Measurements from ENCODE around the gene RTN4RL1.
A peak's percentile ranks its signal among the peaks of the same experiment; 100 is the strongest.

Gene RTN4RL1

DNA sequence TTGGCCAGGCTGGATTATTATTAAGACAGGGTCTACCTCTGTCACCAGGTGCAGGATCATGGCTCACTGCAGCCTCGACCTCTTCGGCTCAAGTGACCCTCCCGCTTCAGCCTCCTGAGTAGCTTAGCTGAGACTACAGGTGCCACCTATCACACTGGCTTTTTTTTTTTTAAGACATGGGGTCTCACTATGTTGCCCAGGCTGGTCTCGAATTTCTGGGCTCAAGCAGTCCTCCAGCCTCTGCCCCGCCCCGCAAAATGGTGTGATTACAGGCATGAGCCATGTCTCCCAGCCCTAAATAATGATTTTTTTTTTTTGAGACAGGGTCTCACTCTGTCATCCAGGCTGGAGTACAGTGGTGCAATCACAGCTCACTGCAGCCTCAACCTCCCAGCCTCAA lies 22.5 kb upstream of the RTN4RL1 start:
- DNase-seq (ENCODE audit: low read depth) = no peak

DNA sequence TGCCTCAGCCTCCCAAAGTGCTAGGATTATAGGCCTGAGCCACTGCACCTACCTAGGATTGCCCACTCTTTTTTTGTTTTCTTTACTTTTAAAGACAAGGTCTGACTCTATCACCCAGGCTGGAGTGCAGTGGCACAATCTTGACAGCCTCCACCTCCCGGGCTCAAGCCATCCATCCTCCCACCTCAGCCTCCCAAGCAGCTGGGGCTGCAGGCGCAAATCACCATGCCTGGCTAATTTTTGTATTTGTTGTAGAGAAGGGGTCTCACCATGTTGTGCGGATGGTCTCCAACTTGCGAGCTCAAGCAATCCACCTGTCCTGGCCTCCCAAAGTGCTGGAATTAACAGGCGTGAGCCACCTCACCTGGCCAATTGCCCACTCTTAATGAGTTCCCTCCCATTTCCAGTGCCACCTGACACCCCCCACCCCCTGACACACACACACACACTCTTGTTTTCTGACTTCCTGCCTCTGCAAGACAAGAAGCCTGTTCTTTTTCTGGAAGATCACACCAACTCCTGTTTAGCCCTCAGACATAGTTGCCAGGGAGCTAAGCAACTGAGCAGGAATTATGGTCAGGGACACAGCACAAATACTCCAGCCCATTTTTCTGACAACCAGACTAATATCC lies 19.2 kb upstream of the RTN4RL1 start:
- no peak for DNase-seq (ENCODE audit: low read depth)

DNA sequence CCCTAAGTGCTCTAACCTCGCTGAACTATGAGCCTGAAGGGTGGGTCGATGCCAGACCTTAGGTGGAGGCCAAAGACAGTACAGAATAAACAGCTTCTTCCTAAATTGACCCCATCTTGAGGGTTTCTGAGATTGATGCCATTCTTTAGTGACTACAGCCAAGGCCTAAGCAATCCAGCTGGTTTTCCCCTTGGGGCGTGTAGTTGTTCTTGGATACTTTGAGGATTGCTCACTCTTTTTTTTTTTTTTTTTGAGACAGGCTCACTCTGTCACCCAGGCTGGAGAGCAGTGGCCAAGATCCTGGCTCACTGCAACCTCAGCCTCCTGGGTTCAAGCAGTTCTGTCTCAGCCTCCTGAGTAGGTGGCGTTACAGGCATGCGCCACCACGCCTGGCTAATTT lies 18.7 kb upstream of the RTN4RL1 start:
- peak; percentile 71 for DNase-seq (ENCODE audit: low read depth)

DNA sequence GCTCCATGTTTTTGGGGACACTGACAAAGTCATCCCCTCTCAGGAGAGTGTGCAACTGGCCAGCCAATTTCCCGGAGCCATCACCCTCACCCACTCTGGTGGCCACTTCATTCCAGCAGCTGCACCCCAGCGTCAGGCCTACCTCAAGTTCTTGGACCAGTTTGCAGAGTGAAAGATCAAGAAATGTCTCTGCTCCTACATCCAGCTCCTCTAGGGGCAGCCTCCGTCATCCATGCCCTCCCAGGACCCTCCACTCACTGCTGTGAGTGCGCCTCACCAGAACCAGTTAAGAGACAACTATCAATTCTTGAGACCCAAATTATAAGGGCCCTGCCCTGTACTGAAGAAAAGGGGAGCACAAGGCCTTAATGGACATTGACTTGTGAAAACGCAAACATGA lies 17.8 kb upstream of the RTN4RL1 start:
- no peak for DNase-seq (ENCODE audit: low read depth)

DNA sequence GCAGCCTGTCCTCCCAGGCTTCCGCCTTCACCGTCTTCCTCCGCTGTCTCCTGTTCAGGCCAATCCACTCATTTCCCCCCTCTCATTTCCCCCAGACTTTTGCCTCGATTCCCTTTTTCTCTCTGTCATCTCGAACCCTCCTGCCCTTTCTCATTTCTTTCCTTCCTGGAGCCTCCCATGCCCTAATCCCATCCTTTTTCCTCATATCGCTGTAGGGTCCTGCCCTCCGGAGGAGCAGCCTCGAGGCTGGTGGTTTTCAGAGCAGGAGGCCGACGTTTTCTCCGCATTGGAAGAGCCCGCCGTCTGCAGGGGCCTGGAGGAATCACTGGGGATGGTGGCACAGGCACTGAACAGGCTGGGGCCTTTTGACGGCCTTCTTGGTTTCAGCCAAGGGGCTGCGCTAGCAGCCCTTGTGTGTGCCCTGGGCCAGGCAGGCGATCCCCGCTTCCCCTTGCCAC lies 17.3 kb upstream of the RTN4RL1 start:
- DNase-seq (ENCODE audit: low read depth) = no peak

DNA sequence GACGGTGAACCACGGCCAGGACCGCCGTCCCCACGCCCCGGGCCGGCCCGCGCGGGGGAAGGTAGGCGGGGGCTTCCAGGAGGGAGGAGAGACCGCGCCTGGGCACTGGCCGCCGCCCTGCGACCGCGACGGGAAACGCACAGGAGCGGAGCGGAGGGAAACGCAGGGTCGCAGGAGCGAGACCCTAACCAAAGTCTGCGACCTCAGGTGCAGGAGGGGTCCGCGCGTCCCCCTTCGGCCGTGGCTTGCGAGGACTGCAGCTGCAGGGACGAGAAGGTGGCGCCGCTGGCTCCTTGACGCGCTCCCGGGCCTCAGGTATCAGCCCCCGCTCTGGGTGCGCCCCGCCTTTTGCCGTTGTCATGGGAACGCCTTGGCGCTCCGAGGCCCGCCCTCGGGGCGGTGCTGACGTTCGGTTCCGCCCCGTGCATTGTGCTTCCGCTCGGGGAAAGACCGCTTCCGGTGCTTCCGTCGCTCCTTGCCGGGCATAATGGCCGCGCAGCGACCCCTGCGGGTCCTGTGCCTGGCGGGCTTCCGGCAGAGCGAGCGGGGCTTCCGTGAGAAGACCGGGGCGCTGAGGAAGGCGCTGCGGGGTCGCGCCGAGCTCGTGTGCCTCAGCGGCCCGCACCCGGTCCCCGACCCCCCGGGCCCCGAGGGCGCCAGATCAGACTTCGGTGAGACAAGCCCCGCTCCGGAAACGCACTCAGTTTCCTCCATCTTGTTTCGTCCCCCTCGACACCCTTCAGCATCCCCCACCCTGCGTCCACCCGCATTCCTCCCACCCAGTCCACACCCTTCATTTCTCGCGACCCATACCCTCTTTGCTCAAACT lies 16.6 kb upstream of the RTN4RL1 start, which contains the start of gene OVCA2:
Gene OVCA2 (plus strand): TSS at position 462 of the 829 bp plus-strand sequence. CDS start 26 bp downstream, at position 488.
- peak; percentile 88 for DNase-seq (ENCODE audit: low read depth)

DNA sequence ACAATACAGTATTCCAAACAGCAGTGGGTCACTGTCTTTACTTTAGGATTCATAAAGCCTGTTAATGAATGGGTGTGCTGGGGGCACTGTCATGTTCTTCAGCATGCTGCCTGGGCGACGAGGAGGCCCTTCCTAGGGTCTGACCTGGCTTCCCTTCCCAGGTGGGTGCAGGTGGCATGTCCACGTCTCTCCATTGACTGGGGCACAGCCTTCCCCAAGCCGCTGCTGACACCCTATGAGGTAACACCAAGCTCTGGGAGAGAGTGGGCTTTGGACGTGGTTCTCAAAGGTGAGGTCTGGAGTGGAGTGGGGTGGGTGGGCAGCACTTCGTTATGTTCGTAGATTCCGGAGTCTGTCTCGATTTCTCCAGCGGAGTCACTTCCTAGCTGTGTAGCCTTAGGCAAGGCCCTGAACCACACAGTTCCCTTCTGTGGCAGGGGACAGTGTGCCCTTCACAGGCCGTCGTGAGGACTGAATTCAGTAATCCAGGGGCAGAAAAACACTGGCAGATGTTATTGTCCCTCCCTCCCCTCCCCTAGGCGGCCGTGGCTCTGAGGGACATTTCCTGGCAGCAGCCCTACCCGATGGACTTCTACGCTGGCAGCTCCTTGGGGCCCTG lies 15.9 kb upstream of the RTN4RL1 start:
- no peak for DNase-seq (ENCODE audit: low read depth)

DNA sequence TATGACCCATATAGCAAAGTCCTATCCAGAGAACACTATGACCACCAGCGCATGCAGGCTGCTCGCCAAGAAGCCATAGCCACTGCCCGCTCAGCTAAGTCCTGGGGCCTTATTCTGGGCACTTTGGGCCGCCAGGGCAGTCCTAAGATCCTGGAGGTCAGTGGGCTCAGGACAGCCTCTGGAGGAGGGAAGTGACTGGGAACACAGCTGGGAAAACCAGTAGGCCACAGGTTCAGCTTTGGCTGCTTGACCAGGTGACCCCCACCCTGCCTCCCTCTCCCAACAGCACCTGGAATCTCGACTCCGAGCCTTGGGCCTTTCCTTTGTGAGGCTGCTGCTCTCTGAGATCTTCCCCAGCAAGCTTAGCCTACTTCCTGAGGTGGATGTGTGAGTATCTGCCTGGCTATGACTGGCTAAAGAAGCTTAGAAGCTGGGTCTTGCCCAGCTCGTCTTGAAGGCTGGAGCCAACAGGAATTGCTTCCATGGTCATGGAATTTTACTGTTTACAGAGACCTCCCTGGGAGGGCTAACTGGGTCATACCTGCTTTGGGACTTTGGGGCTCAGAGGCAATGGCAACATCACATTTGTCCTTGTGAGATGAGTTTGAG lies 15.2 kb upstream of the RTN4RL1 start:
- no peak for DNase-seq (ENCODE audit: low read depth)

DNA sequence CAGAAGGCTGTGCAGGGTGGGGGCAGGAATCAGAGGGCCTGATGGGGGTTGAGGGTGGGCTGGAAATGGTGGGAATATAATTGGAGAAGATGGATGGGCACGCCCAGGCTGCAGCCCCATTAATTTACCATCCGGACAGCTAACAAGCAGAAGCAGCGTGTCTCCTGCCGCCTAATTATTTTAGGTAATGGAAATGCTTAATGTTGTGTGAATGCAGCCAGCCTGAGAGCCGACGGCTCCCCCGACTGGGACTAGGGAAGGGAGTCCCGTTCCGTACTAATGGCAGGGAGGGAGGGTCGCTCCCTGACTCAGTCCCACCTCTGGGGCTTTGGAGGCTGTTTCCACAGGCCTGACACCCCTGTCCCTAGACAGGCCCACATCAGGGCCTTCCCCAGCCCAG lies 12.0 kb upstream of the RTN4RL1 start:
- DNase-seq (ENCODE audit: low read depth) = no peak

DNA sequence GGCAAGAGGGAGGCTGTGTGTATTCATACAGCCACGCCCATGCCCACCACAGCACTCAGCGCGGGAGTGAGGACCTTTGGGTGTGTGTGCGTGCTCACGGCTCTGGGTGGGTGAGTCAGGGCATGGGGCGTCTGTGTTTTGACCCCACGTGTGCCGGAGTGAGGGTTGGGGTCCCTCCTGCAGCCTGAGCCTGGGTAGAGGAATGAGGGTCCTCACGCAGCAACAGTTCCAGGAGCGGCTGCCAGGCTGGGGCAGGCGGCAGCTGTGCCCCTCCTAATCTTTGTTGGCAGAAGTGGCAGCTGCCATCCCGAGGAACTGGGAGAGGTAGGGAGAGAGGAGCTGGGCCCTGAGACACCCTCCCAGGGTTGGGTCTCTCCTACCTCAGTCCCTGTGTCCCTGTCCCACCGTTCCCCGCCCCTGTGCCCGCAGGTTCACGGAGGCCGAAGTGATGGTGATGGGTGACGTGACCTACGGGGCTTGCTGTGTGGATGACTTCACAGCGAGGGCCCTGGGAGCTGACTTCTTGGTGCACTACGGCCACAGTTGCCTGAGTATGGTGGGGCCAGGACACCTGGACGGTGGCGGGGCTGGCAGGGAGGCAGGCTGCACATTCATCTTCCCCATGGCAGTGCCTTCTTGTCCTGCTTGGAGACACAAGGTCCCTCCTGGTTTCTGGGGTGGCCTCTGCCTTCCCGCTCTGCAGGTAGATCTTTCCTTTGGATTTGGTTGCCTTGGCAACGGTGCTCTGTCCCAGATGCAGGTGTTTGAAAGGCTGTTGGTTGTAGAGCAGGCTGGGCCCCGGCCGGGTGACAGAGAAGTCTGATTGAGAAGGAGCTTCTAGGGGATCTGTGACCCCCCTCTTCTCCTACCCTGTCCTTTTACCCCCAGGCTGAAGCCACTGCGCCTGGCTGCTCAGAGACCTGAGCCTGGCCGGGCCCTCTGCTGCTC lies 10.7 kb upstream of the RTN4RL1 start:
- DNase-seq (ENCODE audit: low read depth) = no peak

DNA sequence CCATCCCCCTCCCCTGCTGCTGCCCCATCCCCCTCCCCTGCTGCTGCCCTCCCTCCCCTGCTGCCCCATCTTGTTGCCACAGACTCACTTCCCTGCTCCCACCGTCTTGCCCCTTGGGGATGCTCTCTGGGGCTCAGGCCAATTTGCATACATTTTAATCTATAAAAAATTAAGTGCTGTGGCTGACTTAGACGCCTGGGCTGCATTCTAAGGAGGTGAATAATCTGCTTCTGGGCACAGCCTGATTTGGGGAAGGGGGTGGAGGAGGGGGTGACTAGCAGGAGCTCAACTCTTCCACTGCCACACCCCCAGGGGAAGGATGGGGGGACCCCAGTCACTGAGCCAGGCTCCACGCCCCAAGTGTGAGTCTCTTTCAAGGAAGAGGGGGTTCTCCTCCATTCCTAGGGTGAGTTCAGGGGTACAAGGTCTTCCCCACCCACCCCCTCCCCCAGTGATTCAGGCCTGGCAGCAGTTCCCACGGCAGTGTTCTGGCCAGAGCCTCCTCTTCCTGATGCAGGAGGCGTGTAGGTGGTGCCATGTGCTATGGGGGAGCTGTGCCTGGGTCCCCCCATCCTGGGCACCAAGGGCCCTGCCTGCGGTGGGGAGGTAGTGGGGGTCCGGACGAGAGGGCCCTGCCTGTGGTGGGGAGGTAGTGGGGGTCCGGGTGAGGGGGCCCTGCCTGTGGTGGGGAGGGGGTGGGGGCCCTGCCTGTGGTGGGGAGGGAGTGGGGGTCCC lies 9.8 kb upstream of the RTN4RL1 start:
- DNase-seq (ENCODE audit: low read depth) = no peak

DNA sequence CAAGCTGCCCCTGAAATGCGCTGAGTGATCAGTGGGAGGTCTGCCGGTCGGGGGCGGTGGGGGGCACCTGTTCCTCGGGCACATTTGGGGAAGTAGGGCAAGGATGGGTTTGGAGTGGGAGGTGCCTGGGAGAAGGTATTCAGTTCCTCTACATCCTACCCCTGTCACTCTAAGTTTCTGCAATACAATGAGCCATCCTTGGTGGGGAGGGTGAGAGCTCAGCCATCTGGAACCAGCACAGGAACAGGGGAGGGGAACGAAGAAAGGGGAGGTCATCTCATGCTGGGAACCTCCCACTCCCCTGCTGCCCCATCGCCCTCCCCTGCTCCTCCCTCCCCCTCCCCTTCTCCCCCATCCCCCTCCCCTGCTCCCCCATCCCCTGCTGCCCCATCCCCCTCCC lies 9.0 kb upstream of the RTN4RL1 start:
- no peak for DNase-seq (ENCODE audit: low read depth)

DNA sequence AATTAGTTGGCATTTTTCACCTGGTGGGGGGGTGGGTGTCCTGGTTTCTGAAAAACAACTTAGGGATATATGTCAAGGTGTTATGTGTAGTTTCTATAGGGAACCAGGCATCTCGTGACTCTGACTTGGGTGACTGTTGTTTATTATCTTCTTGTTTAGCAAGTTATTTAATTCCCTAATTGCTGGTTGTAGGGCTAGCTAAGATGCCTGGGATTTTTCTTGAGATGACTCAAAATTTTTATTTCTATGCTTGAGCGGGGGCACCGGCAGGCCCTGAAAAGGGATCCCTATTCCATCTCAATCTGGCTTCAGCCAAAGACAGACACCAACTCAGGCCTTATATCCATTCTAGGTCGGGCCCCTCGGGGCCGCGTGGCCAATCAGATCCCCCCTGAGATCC lies 8.0 kb upstream of the RTN4RL1 start:
- DNase-seq (ENCODE audit: low read depth) = no peak

DNA sequence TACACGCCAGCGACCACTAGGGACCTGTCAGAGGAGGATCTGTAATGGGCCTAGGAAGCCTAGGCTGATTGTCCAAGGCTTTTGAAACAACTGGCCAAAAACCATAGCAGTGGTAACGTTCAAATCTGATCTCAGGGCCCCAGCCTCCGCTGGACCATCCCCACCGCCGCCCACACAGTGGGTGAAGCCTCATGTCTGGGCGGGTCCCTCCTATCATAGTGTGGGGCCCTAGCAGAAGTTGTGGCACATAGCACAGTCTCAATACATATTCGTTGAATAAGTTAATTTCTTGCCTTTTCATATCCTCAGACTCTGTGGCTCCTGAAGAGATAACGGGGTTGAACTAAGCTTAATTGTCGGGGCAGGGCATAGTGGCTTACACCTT lies 5.6 kb upstream of the RTN4RL1 start:
- DNase-seq (ENCODE audit: low read depth) = no peak

DNA sequence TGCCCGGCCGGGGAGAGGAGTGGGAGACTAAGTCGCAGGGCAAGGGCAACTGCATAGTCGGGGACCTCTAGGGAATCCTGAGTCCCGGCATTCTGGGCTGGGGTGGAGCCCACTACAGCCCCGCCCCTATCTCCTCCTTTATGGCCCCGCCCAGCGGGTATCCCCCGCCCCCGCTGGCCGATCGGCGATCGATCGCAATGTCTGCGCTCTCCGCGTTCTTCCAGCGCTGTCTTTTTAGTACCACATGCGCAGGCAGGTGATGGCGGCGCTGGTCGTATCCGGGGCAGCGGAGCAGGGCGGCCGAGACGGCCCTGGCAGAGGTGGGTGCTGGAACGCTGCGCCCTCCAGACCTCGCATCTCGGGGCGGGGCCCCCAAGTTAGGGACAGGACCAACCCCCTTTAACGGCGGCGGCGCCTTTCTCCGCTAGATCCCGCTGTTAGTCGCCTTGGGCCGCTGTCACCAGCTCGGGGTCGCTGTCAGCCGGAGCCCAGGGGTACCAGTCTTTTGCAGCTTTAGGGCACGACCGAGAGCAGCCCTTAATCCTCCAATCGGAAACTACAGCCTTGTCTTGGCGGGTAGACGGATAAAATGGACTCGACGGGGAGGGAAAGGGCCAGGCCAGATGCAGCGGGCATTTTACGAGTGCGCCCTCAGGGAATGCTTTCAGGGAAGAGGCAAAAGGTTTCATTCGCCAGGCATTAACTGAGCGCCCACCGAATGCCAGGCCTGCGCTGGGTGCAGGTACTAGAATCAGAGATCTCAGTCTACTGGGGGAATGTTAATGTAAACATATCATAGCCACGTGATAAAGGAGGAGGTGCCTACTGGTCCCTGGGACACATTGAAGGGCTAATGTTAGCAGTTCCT lies 5.0 kb upstream of the RTN4RL1 start, which contains the start of gene DPH1:
Gene DPH1 (plus strand): TSS at position 243 of the 868 bp plus-strand sequence. CDS start 17 bp downstream, at position 260.
- peak; percentile 86 for DNase-seq (ENCODE audit: low read depth)

DNA sequence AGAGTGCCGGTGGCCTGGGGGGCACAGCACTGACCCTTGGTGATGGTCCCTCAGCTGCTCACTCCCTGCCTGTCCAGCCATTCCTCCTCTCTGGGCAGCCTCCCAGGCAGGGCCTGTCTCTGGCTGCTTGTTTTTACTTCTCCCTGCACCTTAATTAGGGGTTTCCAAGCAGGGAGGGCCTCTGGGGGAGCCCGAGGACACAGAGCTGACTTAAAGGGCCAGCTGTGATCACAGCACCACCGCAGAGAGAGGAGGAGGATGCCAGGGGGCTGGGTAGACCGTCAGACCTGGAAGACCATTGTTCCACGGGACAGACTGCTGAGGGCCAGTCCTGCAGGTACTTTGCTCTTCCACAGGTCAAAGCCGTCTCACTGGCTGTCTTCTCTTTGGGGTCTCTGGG lies 3.6 kb upstream of the RTN4RL1 start:
- DNase-seq (ENCODE audit: low read depth) = no peak

DNA sequence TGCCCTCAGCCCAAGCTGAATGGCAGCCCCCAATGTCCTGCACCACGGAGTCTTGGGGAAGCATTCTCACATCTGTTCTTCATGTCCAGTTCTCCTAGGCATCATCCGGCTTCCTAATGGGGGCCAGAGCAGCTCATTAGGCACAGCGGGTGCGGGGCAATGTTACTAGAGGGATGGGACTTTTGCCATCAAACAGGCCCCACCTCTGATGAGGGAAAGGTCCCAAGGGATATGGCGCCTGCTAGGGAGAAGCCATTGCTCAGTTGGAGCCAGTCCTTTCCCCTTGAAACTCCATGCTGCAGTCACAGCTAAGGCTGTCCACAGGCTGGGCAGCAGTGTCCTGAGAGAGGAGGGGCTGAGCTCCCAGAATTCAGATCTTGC lies 3.1 kb upstream of the RTN4RL1 start:
- DNase-seq (ENCODE audit: low read depth) = no peak

DNA sequence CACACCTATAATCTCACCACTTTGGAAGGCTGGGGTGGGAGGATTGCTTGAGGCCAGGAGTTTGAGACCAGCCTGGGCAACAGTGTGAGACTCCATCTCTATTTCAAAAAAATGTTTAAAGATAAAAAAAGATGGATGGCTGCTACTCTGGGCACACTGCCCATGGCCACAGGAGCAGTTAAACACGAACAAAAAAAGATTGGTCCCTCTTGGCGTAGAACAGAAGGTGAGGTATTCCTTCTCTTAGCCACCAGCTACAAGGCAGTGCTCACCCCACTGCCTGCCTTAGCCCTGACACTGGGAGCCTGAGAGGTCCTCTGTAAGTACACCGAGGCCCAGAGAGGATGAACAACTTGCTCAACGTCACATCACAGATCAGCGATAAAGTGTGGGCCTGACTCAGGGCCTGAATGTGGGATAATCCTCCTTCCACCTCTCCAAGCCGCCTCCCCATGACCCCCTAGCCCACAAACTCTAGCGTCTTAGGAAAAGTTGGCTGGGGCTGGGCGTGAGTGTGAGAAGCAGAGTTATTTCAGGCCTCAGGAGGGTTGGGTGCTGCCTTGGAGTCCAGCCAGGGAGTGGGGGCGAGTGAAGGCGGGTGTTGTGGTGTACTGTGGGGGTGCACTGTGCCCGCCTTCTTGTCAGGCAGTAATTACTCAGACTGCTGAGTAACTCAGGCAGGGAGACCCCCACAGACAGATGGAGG lies 2.5 kb upstream of the RTN4RL1 start:
- DNase-seq (ENCODE audit: low read depth) = peak; percentile 94
